ENCODE data around the gene FFAR2.
A peak's percentile ranks its signal among the peaks of the same experiment; 100 is the strongest.

GRCh38 chr19:35474104-35474503, 26.0 kb downstream of the FFAR2 start:
- TF ChIP-seq JUN (IDR thresholded peaks at IDR 0.05; ENCODE audit: borderline replicate concordance, low read depth, low read length) (no peak), JUN (CRISPR knock-in tag; IDR thresholded peaks at IDR 0.05; ENCODE audit: borderline replicate concordance) (no peak), TRIM28 (IDR thresholded peaks at IDR 0.05) (no peak), CBX3 (IDR thresholded peaks at IDR 0.05; ENCODE audit: borderline replicate concordance in 1 of 2, low read length in 2 of 2) (no peak), CEBPB (tag; IDR thresholded peaks at IDR 0.05) (no peak), NFIC (IDR thresholded peaks at IDR 0.05) (no peak), E2F6 (IDR thresholded peaks at IDR 0.05; ENCODE audit: borderline replicate concordance in 1 of 2, extremely low read depth in 1 of 2, insufficient read depth in 1 of 2, insufficient read length in 1 of 2, low read depth in 1 of 2, low read length in 1 of 2, poor library complexity in 1 of 2, severe bottlenecking in 1 of 2) (peak; percentile 30 to 76), RBM15 (IDR thresholded peaks at IDR 0.05; ENCODE audit: insufficient read depth, low read length) (no peak), ESRRA (IDR thresholded peaks at IDR 0.05; ENCODE audit: borderline replicate concordance, low read depth) (no peak), MTA3 (IDR thresholded peaks at IDR 0.05; ENCODE audit: borderline replicate concordance) (no peak), ZNF224 (CRISPR knock-in tag; IDR thresholded peaks at IDR 0.05) (no peak), ZSCAN29 (IDR thresholded peaks at IDR 0.05) (no peak), CTCF (IDR thresholded peaks at IDR 0.05 in 2 of 3, conservative IDR thresholded peaks at IDR 0.05 in 1 of 3; ENCODE audit: insufficient read depth in 2 of 3, low read depth in 1 of 3, low read length in 3 of 3) (no peak), SOX6 (IDR thresholded peaks at IDR 0.05) (no peak)
- TF ChIP-seq, protein P1, sequence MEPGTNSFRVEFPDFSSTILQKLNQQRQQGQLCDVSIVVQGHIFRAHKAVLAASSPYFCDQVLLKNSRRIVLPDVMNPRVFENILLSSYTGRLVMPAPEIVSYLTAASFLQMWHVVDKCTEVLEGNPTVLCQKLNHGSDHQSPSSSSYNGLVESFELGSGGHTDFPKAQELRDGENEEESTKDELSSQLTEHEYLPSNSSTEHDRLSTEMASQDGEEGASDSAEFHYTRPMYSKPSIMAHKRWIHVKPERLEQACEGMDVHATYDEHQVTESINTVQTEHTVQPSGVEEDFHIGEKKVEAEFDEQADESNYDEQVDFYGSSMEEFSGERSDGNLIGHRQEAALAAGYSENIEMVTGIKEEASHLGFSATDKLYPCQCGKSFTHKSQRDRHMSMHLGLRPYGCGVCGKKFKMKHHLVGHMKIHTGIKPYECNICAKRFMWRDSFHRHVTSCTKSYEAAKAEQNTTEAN (CRISPR knock-in tag; IDR thresholded peaks at IDR 0.05), result no peak
